Fibroblast of skin of back (primary cell): ENCODE data around the gene DRD2. TPM values are rescaled to one million over a fixed set of nuclear protein-coding genes. Genes with fewer than 3 reads are reported as not detected.
"Not testable (repeated sequence)": the region's sequence is repeated elsewhere in the genome, so short reads cannot be mapped to it uniquely, and the experiment has no call there.

Experiments
- DNase-seq: peaks from one replicate; pipeline ENCODE4 v3.0.0-alpha.2; 2013
- polyA plus RNA-seq, 2 experiments: library from polyadenylated mRNA; unstranded; fragments of 120-200 nt; gene quantifications; one replicate each; pipeline ENCODE4 v1.2.1, GENCODE V29; 2013; ENCODE audit not compliant: insufficient read length in 2 of 2

DRD2 gene
- polyA plus RNA-seq (2013, experiment 1 of 2; ENCODE audit: insufficient read length), result not detected
- not detected for polyA plus RNA-seq (2013, experiment 2 of 2; ENCODE audit: insufficient read length)

DNA sequence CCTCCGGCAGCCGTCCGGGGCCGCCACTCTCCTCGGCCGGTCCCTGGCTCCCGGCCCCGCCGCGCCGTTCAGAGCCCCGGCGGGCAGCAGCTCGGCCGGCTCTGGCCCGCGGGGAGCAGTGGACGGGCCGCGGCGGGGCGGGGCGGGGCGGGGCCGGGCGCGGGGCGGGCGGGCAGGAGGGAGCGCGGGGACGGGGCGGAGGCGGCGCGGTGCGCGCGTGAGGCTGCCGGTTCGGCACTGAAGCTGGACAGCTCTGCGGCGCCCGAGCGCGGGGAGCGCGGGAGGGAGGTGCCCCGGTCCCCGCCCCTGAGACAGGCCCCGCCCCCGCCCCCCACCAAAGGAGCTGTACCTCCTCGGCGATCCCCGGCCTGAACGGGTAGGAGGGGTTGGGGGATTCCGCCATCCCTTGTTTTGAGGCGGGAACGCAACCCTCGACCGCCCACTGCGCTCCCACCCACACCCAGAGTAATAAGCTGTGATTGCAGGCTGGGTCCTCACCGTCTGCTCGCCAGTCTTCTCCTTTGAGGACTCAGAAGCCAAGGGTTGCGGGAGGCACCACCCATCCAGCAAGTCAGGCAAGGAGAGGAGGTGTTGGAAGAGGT is at the start of gene DRD2:
Gene DRD2, minus strand, starts transcription at position 239 of the 602 bp plus-strand sequence. CDS start 50,747 bp downstream, outside the sequence.
- DNase-seq, result no peak

DNA sequence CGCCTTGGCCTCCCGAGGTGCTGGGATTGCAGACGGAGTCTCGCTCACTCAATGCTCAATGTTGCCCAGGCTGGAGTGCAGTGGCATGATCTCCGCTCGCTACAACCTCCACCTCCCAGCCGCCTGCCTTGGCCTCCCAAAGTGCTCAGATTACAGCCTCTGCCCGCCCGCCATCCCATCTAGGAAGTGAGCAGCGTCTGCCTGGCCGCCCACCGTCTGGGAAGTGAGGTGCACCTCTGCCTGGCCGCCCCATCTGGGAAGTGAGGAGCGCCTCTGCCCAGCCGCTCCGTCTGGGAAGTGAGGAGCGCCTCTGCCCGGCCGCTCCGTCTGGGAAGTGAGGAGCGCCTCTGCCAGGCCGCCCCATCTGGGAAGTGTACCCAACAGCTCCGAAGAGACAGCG is 48.7 kb upstream of the DRD2 start:
- not testable (repeated sequence) for DNase-seq

DNA sequence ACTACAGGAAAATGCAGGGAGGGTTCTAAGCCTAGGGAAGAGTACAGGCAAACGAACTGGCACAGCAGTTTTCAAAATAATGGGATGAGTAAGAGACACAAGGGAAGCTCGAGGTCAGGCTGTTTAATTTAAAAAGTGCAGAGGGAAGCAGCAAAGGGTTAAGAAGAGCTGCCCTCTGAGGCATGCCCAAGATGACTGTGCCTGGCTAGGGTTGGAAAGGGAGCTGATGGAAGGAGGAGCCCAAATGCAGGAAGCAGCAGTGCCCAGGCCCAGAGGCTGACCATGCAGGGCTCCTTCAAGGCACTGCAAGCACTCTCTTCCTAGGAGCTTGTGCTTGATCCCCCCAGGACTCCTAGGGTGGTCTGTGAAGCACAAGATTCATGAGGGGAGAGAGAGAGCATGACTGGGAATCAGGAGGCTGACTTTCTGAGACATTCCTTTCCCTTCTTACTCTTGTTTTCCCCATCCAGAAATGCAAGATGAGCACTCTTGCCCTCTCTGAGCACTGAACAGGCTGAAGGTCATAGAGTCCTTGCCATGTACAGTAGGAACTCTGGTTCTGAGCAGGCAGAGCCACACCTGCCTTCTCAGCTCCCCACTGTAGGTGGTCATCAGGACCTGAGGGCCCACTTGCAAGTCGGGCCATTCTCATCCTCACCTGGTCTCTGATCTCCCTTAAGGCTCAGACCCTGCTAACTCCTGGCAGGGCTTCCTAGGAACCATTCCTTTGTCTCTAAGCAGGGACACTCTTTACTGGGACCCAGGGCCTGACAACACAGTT is 46.7 kb upstream of the DRD2 start:
- DNase-seq, result no peak

DNA sequence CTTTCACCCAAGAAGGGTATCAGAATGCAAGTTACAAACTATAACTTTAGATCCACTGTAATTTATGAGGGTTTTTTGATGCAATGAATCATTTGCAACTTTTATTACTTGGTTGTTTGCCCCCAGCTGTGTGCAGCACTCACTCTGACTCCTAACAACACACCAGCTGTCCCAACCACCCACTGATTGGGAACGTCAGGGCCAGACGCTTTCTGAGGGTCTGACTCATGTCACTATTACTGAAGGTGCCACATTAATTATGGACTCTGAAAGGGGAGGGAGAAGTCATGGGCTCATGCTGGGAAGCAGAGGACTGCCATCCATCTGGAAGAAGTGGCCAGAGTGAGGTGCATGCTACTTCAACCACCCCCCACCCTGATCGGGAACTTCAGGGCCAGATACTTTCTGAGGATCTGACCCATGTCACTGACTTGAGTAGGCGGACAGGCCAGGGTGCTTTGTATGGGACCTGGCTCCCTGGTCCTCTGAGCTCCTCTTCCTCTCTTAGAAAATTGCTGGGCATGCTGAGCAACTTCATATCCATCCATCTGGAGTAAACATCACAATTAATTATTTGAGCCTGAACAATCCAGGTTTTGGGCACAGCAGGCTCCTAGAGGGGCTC is 44.9 kb upstream of the DRD2 start:
- no peak for DNase-seq

DNA sequence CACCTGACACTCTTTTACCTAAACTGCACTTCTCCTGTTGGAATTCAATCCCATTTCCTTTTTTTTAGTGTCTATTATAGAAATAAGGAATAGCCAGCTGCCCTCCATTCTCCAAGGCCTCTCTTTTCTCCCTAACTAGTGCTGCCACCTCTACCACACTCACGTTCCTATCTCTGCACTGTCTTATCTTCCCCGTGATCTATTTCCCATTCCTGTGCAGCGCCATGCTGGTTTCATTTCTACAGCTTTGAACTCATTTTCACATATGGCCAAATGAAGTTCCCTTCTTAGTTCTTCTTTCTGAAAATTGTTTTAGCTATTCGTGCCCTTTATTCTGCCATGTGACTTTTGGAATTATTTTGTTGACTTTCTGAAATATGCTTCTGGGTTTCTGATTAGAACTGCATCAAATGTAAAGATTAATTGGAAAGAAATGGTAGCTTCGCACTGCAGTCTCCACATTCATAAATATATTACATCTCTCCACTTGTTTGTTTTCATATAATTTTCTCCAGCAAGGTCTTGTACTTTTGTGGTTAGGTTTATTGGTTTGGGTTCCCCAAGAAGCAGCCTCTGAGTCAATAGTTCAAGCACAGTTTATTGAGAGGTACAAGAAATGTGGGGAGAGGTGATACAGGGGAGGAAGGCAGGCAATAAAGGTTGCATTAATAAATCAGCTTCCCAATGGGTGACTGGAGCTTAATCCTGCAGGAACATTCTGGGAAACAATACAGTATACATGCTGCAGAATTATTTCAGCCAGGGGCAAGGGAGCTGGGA is 43.7 kb upstream of the DRD2 start:
- DNase-seq, result no peak

DNA sequence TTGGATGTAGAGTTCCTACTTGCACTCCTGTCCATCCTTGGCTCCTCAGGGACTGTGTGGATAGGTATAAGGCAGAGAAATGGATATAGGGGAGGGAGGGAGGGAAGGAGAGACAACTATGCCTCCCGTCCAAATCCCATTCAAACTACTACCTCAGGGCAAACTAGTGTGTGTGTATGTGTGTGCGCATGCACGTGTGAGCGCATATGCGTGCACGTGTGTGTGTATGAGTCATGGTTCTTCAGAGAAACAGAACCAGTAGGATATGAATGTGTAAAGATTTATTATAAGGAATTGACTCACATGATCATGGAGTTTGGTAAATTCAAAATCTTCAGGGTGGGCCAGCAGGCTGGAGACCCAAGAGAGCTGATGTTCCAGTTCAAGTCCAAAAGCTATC is 42.2 kb upstream of the DRD2 start:
- DNase-seq, result no peak

DNA sequence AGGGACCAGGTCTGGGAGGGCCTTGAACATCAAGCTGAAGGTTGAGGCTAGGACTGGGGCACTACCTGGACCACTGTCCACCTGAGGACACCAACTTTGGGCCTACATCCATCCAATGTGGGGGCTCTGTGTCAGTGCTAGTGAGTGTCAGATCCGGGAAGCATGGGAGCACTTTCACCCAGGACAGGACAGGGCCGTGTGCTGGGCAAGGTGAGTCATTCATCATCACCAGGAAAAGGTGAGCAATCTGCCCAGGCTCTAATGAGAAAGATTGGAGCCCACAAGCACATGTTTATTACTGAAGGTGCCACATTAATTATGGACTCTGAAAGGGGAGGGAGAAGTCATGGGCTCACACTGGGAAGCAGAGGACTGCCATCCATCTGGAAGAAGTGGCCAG is 39.7 kb upstream of the DRD2 start:
- no peak for DNase-seq

DNA sequence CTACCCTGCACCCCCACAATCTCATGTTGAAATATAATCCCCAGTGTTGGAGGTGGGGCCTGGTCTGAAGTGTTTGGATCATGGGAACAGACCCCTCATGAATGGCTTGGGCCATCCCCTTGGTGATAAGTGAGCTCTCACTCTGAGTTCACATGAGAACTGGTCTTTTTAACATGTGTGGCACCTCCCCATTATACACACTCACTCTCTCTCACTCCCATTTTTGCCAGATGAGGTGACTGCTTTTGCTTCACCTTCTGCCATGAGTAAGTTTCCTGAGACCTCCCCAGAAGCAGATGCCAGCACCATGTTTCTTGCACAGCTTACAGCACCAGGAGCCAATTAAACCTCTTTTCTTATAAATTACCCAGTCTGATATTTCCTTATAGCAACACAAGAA is 32.1 kb upstream of the DRD2 start:
- no peak for DNase-seq

DNA sequence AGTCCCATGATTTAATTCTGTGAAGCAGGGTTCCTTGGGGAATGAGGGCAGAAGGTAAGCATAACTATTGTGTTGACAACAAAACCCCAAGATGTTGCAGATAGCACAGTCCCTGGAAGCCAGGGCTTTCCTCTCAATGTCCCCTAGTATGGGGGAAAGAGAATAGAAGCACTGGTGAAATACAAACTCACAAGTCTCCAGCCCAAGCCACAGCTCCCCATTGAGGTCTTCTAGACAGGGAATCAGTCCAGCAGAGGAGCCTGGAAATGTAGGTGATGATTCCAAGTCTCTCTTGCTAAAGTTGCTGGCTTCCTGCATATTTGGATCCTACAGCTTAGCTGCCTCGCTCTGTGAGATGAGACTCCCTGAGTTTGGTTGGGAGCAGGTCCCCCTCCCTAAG is 31.7 kb upstream of the DRD2 start:
- no peak for DNase-seq

DNA sequence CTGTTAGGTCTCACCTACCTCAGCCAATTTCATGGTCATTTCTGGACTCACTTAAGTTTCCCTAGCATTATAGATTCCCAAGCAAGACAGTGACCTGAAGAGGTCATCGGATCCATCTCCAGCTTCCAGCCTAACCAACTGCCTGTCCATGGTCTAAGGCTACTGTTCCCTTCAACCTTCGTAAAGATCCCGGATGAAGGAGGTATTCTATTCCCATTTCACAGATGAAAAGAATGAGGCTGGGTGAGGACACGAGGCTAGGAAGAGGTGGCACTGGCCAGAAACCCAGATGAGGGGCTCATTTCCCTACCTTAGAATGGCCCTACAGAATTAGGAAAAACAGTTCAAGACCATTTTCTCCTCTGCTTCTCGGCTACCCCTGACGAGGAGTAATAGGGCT is 31.3 kb upstream of the DRD2 start:
- no peak for DNase-seq

DNA sequence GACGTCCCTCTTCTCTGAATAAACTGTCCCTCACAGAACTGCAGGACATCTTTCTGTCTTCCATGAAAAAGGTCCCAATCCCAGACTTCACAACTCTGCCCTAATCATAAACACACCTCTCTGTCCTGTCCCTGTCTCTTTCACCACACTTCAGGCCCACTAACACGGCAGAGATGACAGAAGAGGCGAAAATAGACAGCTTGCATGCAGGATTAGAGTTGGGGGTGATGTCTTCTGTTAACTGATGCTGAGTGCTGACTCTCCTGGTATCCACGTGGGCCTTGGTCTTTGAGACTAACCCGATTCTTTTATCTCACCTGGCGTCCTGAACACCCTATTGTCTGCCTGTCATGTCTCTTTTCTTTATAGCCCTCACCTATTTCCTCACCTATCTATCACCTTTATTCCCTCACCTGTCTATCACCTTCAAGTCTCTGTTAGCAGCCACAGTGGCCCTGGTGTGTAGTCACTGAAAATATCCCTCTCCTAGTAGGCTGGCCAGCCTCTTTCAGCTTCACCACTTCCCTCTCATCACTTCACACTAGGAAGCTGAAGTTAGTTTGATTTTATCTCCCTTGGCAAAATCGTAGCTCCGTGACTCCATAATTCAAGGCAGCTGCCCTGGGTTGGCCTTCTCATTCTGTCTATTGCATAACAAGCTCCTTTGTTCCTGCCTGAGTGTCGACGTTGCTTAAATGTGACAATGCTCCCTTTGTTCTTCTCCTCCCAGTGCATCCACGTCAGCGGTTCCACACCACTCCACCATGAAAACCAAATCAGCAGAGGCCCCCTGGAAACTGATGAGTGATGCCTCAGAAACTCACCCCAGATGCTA is 30.6 kb upstream of the DRD2 start:
- DNase-seq, result no peak

DNA sequence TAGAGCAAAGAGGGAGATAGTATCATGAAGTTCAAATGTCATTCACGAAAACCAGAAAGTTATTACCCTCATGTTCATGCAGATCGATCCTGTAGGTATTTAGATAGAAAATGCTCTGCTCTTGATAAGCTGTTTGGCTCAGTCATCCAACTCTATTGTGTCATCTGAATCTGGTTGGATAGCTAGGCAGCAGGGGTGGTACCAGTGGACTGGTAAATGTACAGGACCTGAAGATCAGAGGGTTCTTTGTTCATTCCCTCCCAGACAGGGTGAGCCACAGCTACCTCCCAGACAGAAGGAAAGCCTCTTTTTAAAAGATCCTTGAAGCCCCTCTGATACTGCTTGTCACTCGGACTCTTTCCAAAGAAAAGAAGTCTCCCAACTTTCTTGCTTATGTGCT is 29.8 kb upstream of the DRD2 start:
- no peak for DNase-seq

DNA sequence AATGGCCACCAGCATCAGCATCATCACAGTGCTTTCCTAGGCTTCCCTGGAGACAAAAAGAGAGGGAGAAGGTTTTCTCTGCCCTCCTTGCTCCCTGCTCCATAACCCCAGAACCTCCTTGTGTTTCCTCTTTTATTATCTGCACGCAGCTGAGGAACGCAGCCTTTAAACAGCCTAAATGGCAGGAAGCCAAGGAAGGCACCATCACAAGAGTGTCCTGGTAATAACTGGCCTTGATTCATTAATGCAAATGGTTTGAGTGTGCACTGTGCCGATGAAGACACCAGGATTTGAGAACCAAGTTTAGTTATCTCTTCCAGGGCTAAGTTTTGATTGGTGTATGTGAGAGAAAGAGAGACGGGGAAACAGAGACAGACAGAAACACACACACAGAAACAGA is 29.4 kb upstream of the DRD2 start:
- DNase-seq, result no peak

DNA sequence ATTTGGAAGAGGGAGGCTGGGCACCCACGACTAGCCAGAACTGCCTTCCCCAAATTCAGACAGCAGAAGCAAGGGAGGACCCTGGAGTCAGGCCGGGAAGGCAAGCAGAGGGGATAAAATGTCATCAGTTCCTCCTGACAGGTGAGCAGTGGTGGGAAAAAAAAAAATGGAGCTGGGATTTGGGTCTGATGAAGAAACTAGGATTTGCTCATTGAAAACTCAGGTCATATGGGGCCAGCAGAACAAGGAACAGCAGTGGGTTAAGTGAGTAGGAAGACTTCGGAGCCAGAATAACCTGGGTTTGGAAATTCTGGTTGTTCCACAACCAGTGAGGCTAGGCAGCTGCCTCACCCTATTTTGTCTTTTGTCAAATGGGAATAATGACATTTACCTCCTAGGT is 28.9 kb upstream of the DRD2 start:
- DNase-seq, result no peak

DNA sequence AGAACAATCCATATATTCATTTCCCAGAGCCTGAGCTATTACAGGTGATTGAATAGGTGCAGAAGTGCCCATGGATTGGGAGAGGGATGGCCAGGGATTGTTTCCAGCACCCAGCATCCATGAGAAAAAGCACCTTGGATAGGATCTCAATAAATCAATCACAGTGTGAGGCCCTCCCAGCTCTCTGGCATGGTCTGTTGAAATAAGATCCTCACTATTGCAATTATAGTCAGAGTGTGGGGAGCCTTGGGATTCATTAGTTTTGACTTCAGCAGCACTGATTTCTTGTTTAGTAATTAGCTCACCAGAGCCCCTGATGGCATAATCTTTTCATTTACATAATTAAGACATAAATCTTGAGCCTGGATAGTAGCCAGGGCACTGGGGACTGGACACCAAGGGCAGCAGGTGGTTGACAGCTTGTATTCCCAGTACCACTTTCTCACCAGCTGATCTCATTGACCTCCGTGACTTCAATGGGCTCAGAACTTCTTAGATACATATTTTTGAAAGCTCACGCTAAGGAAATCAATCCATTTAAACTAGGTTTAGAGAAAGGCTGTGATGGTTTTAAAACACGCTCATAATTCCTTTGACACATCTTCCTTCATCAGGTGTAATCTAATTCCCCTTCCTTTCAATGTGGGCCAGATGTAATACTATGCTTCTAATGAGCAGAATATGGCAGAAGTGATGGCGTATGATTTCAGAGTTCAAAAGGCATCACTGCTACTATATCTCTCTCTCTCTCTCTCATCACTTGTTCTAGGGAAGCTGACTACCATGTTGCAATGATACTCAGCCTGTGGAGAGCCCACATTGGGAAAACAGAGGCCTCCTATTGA is 22.1 kb upstream of the DRD2 start:
- DNase-seq, result no peak

DNA sequence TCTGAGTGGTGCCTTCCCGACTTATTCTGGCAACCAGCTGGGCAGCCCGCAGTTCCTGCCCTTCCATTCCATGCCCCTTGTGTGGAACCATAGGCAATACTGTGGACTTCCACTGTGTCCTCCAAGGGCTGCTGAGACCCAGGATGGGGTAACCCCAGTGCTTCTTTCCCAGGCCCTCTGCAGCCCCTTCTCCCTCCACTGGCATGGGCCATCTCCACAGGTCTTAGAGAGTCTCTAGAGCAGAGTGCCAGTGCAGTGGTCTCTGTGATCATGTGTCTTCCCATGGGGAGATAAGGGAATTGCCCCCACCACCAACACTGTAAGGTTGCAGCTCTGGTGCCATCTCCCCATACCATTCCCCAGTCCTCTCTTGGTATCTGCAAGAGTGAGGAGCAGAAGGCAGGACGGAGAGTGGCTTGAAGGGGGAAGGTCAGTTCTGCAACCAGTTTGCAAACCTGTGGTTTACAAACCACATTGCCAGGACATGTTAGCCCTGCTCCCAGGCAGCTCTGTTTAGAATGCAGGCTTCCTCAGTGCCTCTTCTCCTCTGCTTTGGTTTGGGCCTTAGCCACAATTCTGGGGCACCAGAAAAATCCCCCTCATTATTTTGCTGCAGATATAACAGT is 20.9 kb upstream of the DRD2 start:
- DNase-seq, result no peak

DNA sequence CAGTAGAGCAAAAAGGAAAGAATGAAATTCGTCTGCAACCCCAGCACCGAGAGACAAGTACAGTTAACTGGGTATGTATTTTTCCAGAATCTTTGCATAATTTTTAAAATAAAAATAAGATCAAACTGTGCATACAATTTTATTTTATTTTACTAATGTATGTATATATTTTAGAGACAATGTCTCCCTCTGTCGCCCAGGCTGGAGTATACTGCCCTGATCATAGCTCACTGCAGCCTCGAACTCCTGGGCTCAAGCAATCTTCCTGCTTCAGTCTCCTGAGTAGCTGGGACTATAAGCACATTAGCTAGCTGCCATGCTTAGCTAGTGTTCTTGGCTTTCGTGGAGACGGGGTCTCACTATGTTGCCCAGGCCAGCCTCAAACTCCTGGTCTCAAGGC is 18.8 kb upstream of the DRD2 start:
- no peak for DNase-seq

DNA sequence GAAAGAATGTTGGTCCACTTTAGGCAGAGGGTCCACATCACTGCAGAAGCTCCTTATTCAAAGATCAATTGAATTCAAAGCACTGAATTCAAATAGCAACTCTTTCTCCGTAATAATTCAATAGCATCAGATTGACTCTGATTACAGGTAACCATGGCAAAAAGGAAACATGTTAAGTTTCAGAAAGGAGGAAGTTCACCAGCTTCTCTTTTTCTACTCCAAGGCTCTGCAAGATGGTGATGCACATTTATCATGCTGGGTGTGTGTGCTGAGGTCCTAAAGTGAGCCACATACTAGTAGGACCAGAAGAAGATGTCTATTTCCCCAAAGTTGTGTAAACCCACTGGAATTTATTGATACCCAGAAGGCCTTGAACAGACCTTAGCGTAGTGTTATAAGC is 18.0 kb upstream of the DRD2 start:
- no peak for DNase-seq

DNA sequence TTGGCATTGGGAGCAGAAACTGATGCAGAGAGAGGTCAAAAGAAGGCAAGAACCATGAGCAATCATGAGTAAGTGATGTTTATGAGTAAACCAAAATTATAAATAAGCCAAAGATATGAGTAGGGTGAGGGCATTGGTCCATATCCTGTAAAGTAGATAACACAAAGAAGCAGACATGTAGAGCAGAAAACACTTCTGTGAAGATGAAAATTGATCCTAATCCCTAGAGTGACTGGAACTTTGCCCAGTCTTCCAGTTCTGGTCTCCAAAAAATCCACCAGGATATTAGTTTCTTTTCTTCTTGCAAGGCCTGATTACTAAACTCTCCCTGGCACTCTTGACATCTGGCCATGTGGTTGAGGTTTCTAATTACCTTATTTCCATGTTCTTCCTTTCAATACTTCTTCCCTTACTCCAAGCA is 13.7 kb upstream of the DRD2 start:
- DNase-seq, result no peak

DNA sequence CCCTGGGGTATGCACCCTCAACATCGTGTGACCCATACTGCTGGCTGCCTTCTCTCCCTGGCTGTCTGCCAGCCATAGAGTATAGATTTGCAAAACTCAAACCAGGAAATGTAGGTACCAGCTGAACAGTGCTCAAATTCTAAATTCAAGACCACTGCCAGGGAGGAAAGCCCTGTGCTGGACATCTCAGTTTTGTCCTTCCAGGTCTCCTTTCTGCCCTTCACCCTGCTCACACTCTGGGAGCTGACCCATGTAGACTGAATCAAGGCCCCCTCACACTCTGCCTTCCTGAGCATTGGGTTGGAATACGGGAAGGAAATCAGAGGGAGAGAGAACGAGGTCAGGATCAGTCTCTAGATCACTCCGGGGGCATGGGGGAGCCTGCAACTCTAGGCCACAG is 12.4 kb upstream of the DRD2 start:
- DNase-seq, result no peak

DNA sequence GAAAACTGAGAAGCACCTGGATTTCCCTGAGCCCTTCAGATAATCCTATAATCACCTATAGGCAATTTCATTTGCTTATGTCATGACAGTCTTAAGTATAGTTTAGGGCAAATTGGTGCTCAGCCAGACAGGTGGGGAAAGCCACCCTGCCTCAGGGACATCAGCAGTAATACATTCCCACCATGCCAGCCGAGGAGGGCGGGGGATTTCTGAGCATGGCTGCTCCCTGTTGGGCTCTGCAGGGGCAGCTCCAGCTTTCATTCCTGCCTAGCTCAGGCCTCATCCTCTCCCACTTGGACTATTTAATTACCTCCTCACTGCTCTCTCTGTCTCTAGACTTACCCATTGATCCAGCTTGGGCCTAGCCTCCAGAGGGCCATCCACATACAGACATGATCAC is 9.0 kb upstream of the DRD2 start:
- no peak for DNase-seq
